GM23338 (cell line): ENCODE data around the gene ATG4A. TPM values are rescaled to one million over a fixed set of nuclear protein-coding genes. Genes with fewer than 3 reads are reported as not detected.

Experiments used
- ATAC-seq: fragments of 200-7000 bp; cut with Tn5 transposase; 3 replicates; pipeline ENCODE4 v1.9.1; 2020
- DNase-seq: peaks from one replicate; pipeline ENCODE4 v3.0.0-alpha.2; 2015; ENCODE audit warnings: low spot score
- H2AFZ ChIP-seq: fragments of 200-600 bp; sonication (generic); 2 replicates; pipeline ENCODE4 v1.8.0; 2016; ENCODE audit warnings: antibody characterized with exemption, mild to moderate bottlenecking, moderate library complexity
- H3F3A ChIP-seq: fragments of 200-600 bp; sonication (generic); replicated peaks from 2 replicates; pipeline ENCODE4 v1.8.0; 2017; ENCODE audit warnings: antibody characterized with exemption, mixed run types, low read depth
- H3K27ac ChIP-seq: fragments of 200-600 bp; sonication (generic); 2 replicates; pipeline ENCODE4 v1.6.1; 2016; ENCODE audit warnings: low read depth
- H3K27me3 ChIP-seq: fragments of 200-600 bp; sonication (generic); 2 replicates; pipeline ENCODE4 v1.8.0; 2016; ENCODE audit warnings: mild to moderate bottlenecking, mixed run types, moderate library complexity; ENCODE audit not compliant: insufficient read depth
- H3K36me3 ChIP-seq: fragments of 200-600 bp; sonication (generic); 2 replicates; pipeline ENCODE4 v1.8.0; 2016; ENCODE audit warnings: mild to moderate bottlenecking; ENCODE audit not compliant: insufficient read depth
- H3K4me1 ChIP-seq: fragments of 200-600 bp; sonication (generic); 2 replicates; pipeline ENCODE4 v1.8.0; 2016; ENCODE audit warnings: mild to moderate bottlenecking, moderate library complexity; ENCODE audit not compliant: insufficient read depth
- H3K4me2 ChIP-seq: fragments of 200-600 bp; sonication (generic); 2 replicates; pipeline ENCODE4 v1.7.1; 2017; ENCODE audit warnings: mixed run types
- H3K4me3 ChIP-seq: fragments of 200-600 bp; sonication (generic); 2 replicates; pipeline ENCODE4 v1.6.1; 2016; ENCODE audit warnings: mixed run types
- H3K79me2 ChIP-seq: fragments of 200-600 bp; sonication (generic); replicated peaks from 2 replicates; pipeline ENCODE4 v1.8.0; 2017; ENCODE audit warnings: mild to moderate bottlenecking; ENCODE audit not compliant: insufficient read depth
- H3K9me2 ChIP-seq: fragments of 200-600 bp; sonication (generic); 2 replicates; pipeline ENCODE4 v1.8.0; 2017; ENCODE audit not compliant: insufficient read depth
- H4K20me1 ChIP-seq: fragments of 200-600 bp; sonication (generic); replicated peaks from 2 replicates; pipeline ENCODE4 v1.8.0; 2017; ENCODE audit warnings: mild to moderate bottlenecking; ENCODE audit not compliant: insufficient read depth
- H3K27ac Mint-ChIP-seq: 2 replicates; pipeline ENCODE4 v1.8.0; 2020; ENCODE audit warnings: inconsistent platforms, mild to moderate bottlenecking, moderate library complexity, mixed read lengths
- H3K27me3 Mint-ChIP-seq: 3 replicates; pipeline ENCODE4 v1.8.0; 2022; ENCODE audit warnings: low read depth, mild to moderate bottlenecking, moderate library complexity, mixed read lengths, inconsistent platforms; ENCODE audit not compliant: insufficient read depth, poor library complexity
- H3K36me3 Mint-ChIP-seq: 3 replicates; pipeline ENCODE4 v1.8.0; 2021; ENCODE audit warnings: low read depth, mild to moderate bottlenecking, inconsistent platforms, moderate library complexity, mixed read lengths
- H3K4me1 Mint-ChIP-seq: 3 replicates; pipeline ENCODE4 v1.8.0; 2020; ENCODE audit warnings: mild to moderate bottlenecking, inconsistent platforms, mixed read lengths
- H3K4me3 Mint-ChIP-seq: 3 replicates; pipeline ENCODE4 v1.8.0; 2021; ENCODE audit warnings: moderate library complexity, mild to moderate bottlenecking, inconsistent platforms, mixed read lengths
- H3K9me3 Mint-ChIP-seq: 3 replicates; pipeline ENCODE4 v1.8.0; 2020; ENCODE audit warnings: moderate library complexity, mild to moderate bottlenecking, inconsistent platforms, mixed read lengths
- CREB1 ChIP-seq: fragments of 250-450 bp; sonication (Bioruptor Pico); IDR thresholded peaks from 2 replicates; pipeline ENCODE4 v1.5.0; 2020; ENCODE audit warnings: low read depth, mild to moderate bottlenecking, moderate library complexity
- CTCF ChIP-seq, 2 experiments: fragments of 200-600 bp in 1 of 2; sonication (generic) in 1 of 2; conservative IDR thresholded peaks; 2 replicates each; pipeline versions ENCODE4 v1.5.1 to v1.6.1; 2016 to 2017; ENCODE audit warnings: antibody characterized with exemption in 2 of 2, low read depth in 2 of 2, mild to moderate bottlenecking in 2 of 2, moderate library complexity in 1 of 2
- ETS1 ChIP-seq: IDR thresholded peaks from 2 replicates; pipeline ENCODE4 v1.6.1; 2016; ENCODE audit warnings: antibody characterized with exemption
- EZH2 ChIP-seq: fragments of 200-600 bp; sonication (generic); IDR thresholded peaks from one replicate; pipeline ENCODE4 v1.8.0; 2017; ENCODE audit warnings: antibody characterized with exemption, mild to moderate bottlenecking, low read depth; ENCODE audit not compliant: unreplicated experiment
- EZH2phosphoT487 ChIP-seq: fragments of 200-600 bp; sonication (generic); IDR thresholded peaks from one replicate; pipeline ENCODE4 v1.8.1; 2018; ENCODE audit warnings: antibody characterized with exemption; ENCODE audit not compliant: unreplicated experiment
- JUNB ChIP-seq: IDR thresholded peaks from one replicate; pipeline ENCODE4 v1.6.1; 2016; ENCODE audit warnings: antibody characterized with exemption; ENCODE audit not compliant: unreplicated experiment
- NANOG ChIP-seq: IDR thresholded peaks from 2 replicates; pipeline ENCODE4 v1.6.1; 2016; ENCODE audit warnings: antibody characterized with exemption, borderline replicate concordance
- POLR2AphosphoS5 ChIP-seq: IDR thresholded peaks from 2 replicates; pipeline ENCODE4 v1.6.1; 2016; ENCODE audit warnings: antibody characterized with exemption, low read depth
- REST ChIP-seq: IDR thresholded peaks from one replicate; pipeline ENCODE4 v1.6.1; 2018; ENCODE audit warnings: antibody characterized with exemption; ENCODE audit not compliant: unreplicated experiment
- STAT1 ChIP-seq: IDR thresholded peaks from one replicate; pipeline ENCODE4 v1.6.1; 2016; ENCODE audit warnings: antibody characterized with exemption; ENCODE audit not compliant: unreplicated experiment
- ZNF114 ChIP-seq: fragments of 250-450 bp; sonication (Bioruptor Pico); IDR thresholded peaks from 2 replicates; pipeline ENCODE4 v1.5.0; 2020; ENCODE audit warnings: mild to moderate bottlenecking, moderate library complexity
- ZNF331 ChIP-seq: fragments of 250-450 bp; sonication (Bioruptor Pico); IDR thresholded peaks from 2 replicates; pipeline ENCODE4 v1.5.0; 2020; ENCODE audit warnings: low read depth, mild to moderate bottlenecking, moderate library complexity
- ZNF462 ChIP-seq: fragments of 250-450 bp; sonication (Bioruptor Pico); IDR thresholded peaks from 2 replicates; pipeline ENCODE4 v1.5.0; 2020; ENCODE audit warnings: mild to moderate bottlenecking, moderate library complexity
- polyA plus RNA-seq: library from polyadenylated mRNA; unstranded; fragments of >200 nt; fragmentation: Nextera tagmentation; extraction: Ambion mirVana; gene quantifications from 2 replicates; pipeline ENCODE4 v1.2.1, GENCODE V29; 2016
- total RNA-seq: library from RNA; depleted of rRNA; stranded (reverse); fragments of >200 nt; shearing (Covaris generic); gene quantifications from 2 replicates; pipeline ENCODE4 v1.2.3, GENCODE V29; 2014

The ATG4A gene
- total and polyA plus RNA-seq, 2 experiments from 2014 or later, result 2.1 to 2.8 TPM

GRCh38 chrX:108171671-108172070, 80.1 kb downstream of the ATG4A start:
- Histone ChIP-seq H4K20me1 (no peaks in the 10 kb centered on the region), H3K36me3 (no peaks in the 10 kb centered on the region), H3K27me3 (no peaks in the 10 kb centered on the region), H3K4me3 (no peak overlapping the region), H3K79me2 (no peaks in the 10 kb centered on the region), H2AFZ (no peak overlapping the region), H3K4me1 (no peaks in the 10 kb centered on the region), H3K4me2 (no peak overlapping the region), H3F3A (no peaks in the 10 kb centered on the region), H3K9me2 (no peaks in the 10 kb centered on the region), H3K27ac (no peak overlapping the region)
- H3K4me3 Mint-ChIP-seq, result no peak overlapping the region
- H3K36me3 Mint-ChIP-seq, result peaks cover 3% of the 10 kb centered on the region; the same call in 1 of the 3 replicates
- no peaks in the 10 kb centered on the region for H3K9me3 Mint-ChIP-seq
- H3K27me3 Mint-ChIP-seq, result no peaks in the 10 kb centered on the region
- no peak for TF ChIP-seq CREB1
- no peak for TF ChIP-seq JUNB
- TF ChIP-seq ZNF462 (CRISPR knock-in tag), result no peak
- no peak for TF ChIP-seq ETS1
- TF ChIP-seq EZH2, result no peak
- TF ChIP-seq EZH2phosphoT487, result no peak
- TF ChIP-seq REST, result no peak
- TF ChIP-seq NANOG, result no peak
- TF ChIP-seq POLR2AphosphoS5, result no peak
- no peak for TF ChIP-seq ZNF331
- no peak for TF ChIP-seq CTCF (conservative IDR thresholded peaks at IDR 0.05; ENCODE audit: low read depth in 2 of 2)
- no peak for TF ChIP-seq STAT1
- TF ChIP-seq ZNF114 (CRISPR knock-in tag), result no peak
- ATAC-seq (no peak), DNase-seq (no peak)
- no peak overlapping the region for H3K27ac Mint-ChIP-seq
- no peaks in the 10 kb centered on the region for H3K4me1 Mint-ChIP-seq
